T-cell (primary cell): Measurements from ENCODE around the gene STX7. TPM values are rescaled to one million over a fixed set of nuclear protein-coding genes. Genes with fewer than 3 reads are reported as not detected.

Source experiments
- ATAC-seq, 4 experiments: fragments of 200-7000 bp in 3 of 4; fragments of 150-1000 bp in 1 of 4; cut with Tn5 transposase; replicated peaks in 1 of 4; 1 replicate in 3 of 4; 2 replicates in 1 of 4; pipeline ENCODE4 v1.10.0; 2021; ENCODE audit warnings: moderate library complexity in 3 of 4, mild to moderate bottlenecking in 2 of 4, moderate number of reproducible peaks in 1 of 4
- CTCF ChIA-PET, 2 donors: fragments of 300-600 bp; sonication (Branson Sonifier 250); formaldehyde crosslinking; loops; one replicate each; lab custom pipeline; 2022; ENCODE audit warnings: antibody characterized with exemption in 2 of 2; lab: Charles Lee
- POLR2A ChIA-PET, 2 donors: fragments of 300-600 bp; sonication (Branson Sonifier 250); formaldehyde crosslinking; loops; one replicate each; lab custom pipeline; 2022; ENCODE audit warnings: antibody characterized with exemption in 2 of 2; lab: Charles Lee
- DNase-seq, 35 experiments: peaks; one replicate each; pipeline versions ENCODE4 v3.0.0 to v3.0.0-alpha.2; 2013 to 2023
- H3K27ac ChIP-seq: one replicate; pipeline ENCODE4 v1.5.1; 2013; ENCODE audit warnings: low read length
- H3K27me3 ChIP-seq, 2 experiments: replicated peaks in 1 of 2; 1 replicate in 1 of 2; 2 replicates in 1 of 2; pipeline versions ENCODE4 v1.6.1 to v1.7.0; 2013; ENCODE audit warnings: low read length in 1 of 2, mixed read lengths in 1 of 2; ENCODE audit not compliant: control insufficient read depth in 2 of 2, insufficient read depth in 2 of 2; ENCODE audit errors: extremely low read depth in 1 of 2
- H3K36me3 ChIP-seq, 2 donors: 1 replicate in 1 of 2; 2 replicates in 1 of 2; pipeline versions ENCODE4 v1.6.1 to v1.7.0; 2013; ENCODE audit warnings: low read length in 1 of 2; ENCODE audit not compliant: control insufficient read depth in 2 of 2, insufficient read depth in 1 of 2; ENCODE audit errors: extremely low read depth in 1 of 2
- H3K4me1 ChIP-seq, 2 experiments: 1 replicate in 1 of 2; 2 replicates in 1 of 2; pipeline versions ENCODE4 v1.6.1 to v1.7.0; 2013; ENCODE audit warnings: low read length in 2 of 2, mixed read lengths in 1 of 2; ENCODE audit not compliant: insufficient read depth in 2 of 2, control insufficient read depth in 1 of 2; ENCODE audit errors: extremely low read depth in 1 of 2
- H3K4me3 ChIP-seq, 2 donors: 1 replicate in 1 of 2; 2 replicates in 1 of 2; pipeline versions ENCODE4 v1.5.1 to v1.7.0; 2013; ENCODE audit warnings: mild to moderate bottlenecking in 2 of 2, low read length in 1 of 2, moderate library complexity in 1 of 2; ENCODE audit not compliant: control insufficient read depth in 1 of 2; ENCODE audit errors: extremely low read depth in 1 of 2
- H3K9me3 ChIP-seq: 2 replicates; pipeline ENCODE4 v1.7.0; 2013
- H3K27ac Mint-ChIP-seq, 2 donors: one replicate each; pipeline ENCODE4 v1.8.0; 2020 to 2021; ENCODE audit warnings: mild to moderate bottlenecking in 2 of 2, mixed read lengths in 2 of 2
- H3K27me3 Mint-ChIP-seq, 2 donors: one replicate each; pipeline ENCODE4 v1.8.0; 2021 to 2022; ENCODE audit warnings: mixed read lengths in 2 of 2
- H3K36me3 Mint-ChIP-seq: one replicate; pipeline ENCODE4 v1.8.0; 2021; ENCODE audit warnings: mixed read lengths
- H3K4me1 Mint-ChIP-seq, 3 donors: one replicate each; pipeline ENCODE4 v1.8.0; 2020 to 2022; ENCODE audit warnings: mixed read lengths in 3 of 3, mild to moderate bottlenecking in 1 of 3
- H3K4me3 Mint-ChIP-seq, 3 donors: one replicate each; pipeline ENCODE4 v1.8.0; 2020 to 2022; ENCODE audit warnings: mild to moderate bottlenecking in 3 of 3, mixed read lengths in 3 of 3, moderate library complexity in 3 of 3
- H3K9me3 Mint-ChIP-seq, 3 donors: one replicate each; pipeline ENCODE4 v1.8.0; 2020 to 2022; ENCODE audit warnings: mixed read lengths in 3 of 3
- WGBS: methylation state at CpG from one replicate; pipeline ENCODE4 v1.1.5; 2013; ENCODE audit warnings: missing lambda C conversion rate; ENCODE audit not compliant: insufficient coverage; 5-methylcytosine and 5-hydroxymethylcytosine counted together
- total RNA-seq, 35 experiments: library from RNA in 6 of 35; stranded (reverse) in 6 of 35; fragments of 120-200 nt in 1 of 35; gene quantifications; one replicate each; pipeline versions ENCODE4 v1.2.1 to v1.2.4 and lab custom pipeline; 2013 to 2026

The STX7 gene
- total RNA-seq, 5 donors from 2014 or later (not counting 1 experiment from before 2014, with no cell fraction given), result 13.3 to 27.4 (median 20.9) TPM

DNA sequence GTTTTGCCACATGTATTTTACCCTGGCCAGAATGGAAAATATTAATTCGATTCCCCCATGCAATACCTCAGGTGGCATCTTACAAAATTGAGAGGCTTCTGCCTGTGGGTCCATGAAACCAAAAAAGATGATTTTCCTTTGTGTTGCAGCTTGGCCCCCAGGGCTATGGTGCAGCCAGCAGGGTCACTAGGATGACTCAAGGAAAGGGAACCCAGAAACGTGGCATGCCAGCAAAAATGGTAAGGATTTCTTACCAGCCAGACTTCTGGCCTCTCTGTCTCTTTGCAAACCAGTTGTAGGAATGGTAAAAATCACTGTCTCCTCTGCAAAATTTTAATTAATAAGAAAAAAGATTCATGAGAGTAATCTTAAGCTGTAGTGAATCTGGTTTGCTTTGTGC is 13.5 kb upstream of the STX7 start:
- 57% methylated on average over 1 of the region's 2 CpGs for WGBS
- DNase-seq (no peak), ATAC-seq (no peak)
- peaks cover 21 to 44% of the 10 kb centered on the region in 2 donors for H3K27me3 Mint-ChIP-seq
- ChIA-PET CTCF (interaction anchor here in 1 of 2 donors (0.9 kb wide), 1 partner anchor 13 kb away, joined by 4 read pairs; the partner anchor contains the start of gene STX7), POLR2A (no interaction called here)
- no peak overlapping the region for H3K27ac Mint-ChIP-seq
- H3K4me1 ChIP-seq, result no peaks in the 10 kb centered on the region
- H3K9me3 ChIP-seq, result no peaks in the 10 kb centered on the region
- no peak overlapping the region for H3K4me3 ChIP-seq
- H3K27me3 ChIP-seq, result peaks cover 0 to 9% of the 10 kb centered on the region in 2 experiments
- peaks cover 0 to 2% (median 2%) of the 10 kb centered on the region in 3 donors for H3K4me1 Mint-ChIP-seq
- no peak overlapping the region for H3K4me3 Mint-ChIP-seq
- no peak overlapping the region for H3K27ac ChIP-seq
- H3K9me3 Mint-ChIP-seq, result no peaks in the 10 kb centered on the region
- no peaks in the 10 kb centered on the region for H3K36me3 ChIP-seq
- H3K36me3 Mint-ChIP-seq, result no peaks in the 10 kb centered on the region

DNA sequence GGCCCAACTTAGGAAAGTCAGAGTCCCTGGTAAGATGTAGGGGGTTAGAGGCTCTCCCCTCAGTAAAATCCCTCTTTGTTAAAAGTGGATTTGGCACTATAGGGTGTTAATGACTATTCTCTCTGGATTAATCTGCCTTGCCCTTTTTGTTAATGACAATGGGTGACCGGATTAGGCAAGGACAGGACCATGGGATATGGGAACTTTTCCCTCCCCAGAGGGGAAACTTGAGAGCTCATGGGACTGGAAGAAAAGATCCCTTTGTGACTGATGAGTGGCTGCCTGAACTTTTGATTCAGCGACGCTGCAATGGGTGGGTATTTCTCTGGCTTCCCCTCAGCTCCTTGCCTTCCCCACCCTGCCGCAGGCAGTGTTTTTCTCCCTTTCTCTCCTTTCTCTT is 12.9 kb upstream of the STX7 start:
- Mint-ChIP-seq H3K4me1 (peaks cover 0 to 2% (median 2%) of the 10 kb centered on the region in 3 donors), H3K4me3 (no peak overlapping the region), H3K27me3 (peaks cover 21 to 44% of the 10 kb centered on the region in 2 donors), H3K27ac (no peak overlapping the region), H3K36me3 (no peaks in the 10 kb centered on the region), H3K9me3 (no peaks in the 10 kb centered on the region)
- H3K4me1 ChIP-seq, result no peaks in the 10 kb centered on the region
- CTCF ChIA-PET, result no interaction called here
- POLR2A ChIA-PET, result no interaction called here
- no peak overlapping the region for H3K27ac ChIP-seq
- no peak for ATAC-seq
- H3K27me3 ChIP-seq, result peaks cover 0 to 9% of the 10 kb centered on the region in 2 experiments
- H3K36me3 ChIP-seq, result no peaks in the 10 kb centered on the region
- no peaks in the 10 kb centered on the region for H3K9me3 ChIP-seq
- WGBS, result 0% methylated on average over 1 of the region's 4 CpGs
- H3K4me3 ChIP-seq, result no peak overlapping the region
- DNase-seq, result no peak

DNA sequence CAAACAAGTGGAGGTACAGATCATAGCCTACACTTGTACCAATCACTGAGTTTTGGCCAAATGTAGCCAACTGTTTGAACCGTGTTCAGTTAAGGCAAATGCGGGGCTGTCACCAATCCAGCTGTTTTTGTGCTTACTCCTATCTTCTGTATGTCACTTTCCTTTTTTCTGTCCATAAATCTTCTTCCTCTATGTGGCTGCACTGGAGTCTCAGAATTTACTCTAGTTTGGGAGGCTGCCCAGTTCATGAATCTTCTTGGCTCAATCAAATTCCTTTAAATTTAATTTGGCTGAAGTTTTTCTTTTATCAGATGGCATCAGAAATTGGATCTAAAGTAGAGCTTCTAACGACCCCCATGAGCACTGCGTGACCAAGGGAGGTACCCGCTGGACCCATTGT is 11.7 kb upstream of the STX7 start:
- no peak overlapping the region for H3K4me3 Mint-ChIP-seq

DNA sequence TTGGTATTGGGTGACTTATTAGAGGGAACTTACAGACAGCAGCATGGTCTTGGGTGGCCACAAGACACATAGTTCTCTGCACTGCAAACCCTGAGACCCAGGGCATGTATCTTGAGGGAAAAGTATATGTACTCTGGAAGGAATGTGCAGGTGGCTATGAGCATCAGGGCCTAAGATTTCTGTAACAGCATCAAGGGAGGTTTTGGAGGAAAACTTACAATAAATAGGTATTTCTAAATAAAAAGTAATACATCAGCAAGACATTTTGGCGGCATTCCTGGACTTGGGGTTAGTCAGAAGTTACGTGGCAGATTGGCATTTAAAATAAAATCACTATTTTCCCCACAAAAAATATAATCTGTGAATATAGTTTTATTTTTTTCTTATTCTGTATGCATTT is 8.0 kb upstream of the STX7 start:
- CTCF ChIA-PET, result no interaction called here
- H3K36me3 Mint-ChIP-seq, result no peaks in the 10 kb centered on the region

More for the DNA sequence above, 11.7 kb upstream of the STX7 start:
- POLR2A ChIA-PET, result no interaction called here
- CTCF ChIA-PET, result no interaction called here
- 85% methylated on average over 5 of the region's 5 CpGs for WGBS
- Histone ChIP-seq H3K4me3 (no peak overlapping the region), H3K9me3 (no peaks in the 10 kb centered on the region), H3K36me3 (no peaks in the 10 kb centered on the region), H3K27me3 (peaks cover 0 to 5% of the 10 kb centered on the region in 2 experiments), H3K4me1 (no peaks in the 10 kb centered on the region), H3K27ac (no peak overlapping the region)
- H3K9me3 Mint-ChIP-seq, result no peaks in the 10 kb centered on the region
- H3K27ac Mint-ChIP-seq, result no peak overlapping the region
- H3K4me1 Mint-ChIP-seq, result no peaks in the 10 kb centered on the region
- no peaks in the 10 kb centered on the region for H3K36me3 Mint-ChIP-seq
- peaks cover 21 to 44% of the 10 kb centered on the region in 2 donors for H3K27me3 Mint-ChIP-seq
- ATAC-seq, result no peak
- DNase-seq, result no peak

DNA sequence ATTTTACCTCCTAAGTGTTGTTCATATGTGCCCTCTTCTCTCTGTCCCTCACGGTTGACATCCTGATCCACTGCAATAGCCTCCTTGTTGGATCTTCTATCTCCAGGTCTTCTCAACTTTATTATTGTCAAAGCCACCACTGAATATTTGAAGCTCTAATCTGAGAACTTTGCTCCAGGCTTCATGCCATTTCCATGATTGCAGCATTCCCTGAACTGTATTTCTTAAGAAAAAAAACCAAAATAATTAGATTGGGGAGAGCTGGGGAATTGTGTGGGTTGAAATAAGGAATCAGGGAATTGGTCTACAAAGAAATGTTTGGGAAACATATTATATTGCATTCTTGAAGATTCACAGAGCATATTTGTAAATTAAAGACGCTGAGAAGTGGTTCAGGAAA is 2.5 kb upstream of the STX7 start:
- 0% methylated on average over 1 of the region's 2 CpGs for WGBS
- no peaks in the 10 kb centered on the region for H3K36me3 Mint-ChIP-seq
- no peaks in the 10 kb centered on the region for H3K36me3 ChIP-seq
- H3K4me3 ChIP-seq, result no peak overlapping the region
- H3K27ac ChIP-seq, result no peak overlapping the region
- no peaks in the 10 kb centered on the region for H3K9me3 Mint-ChIP-seq
- ATAC-seq (no peak), DNase-seq (no peak)
- ChIA-PET CTCF (interaction anchor here in 1 of 2 donors (1.1 kb wide), 1 partner anchor 8 kb away, joined by 3 read pairs; no protein-coding TSS in a partner anchor), POLR2A (no interaction called here)
- no peaks in the 10 kb centered on the region for H3K9me3 ChIP-seq
- H3K4me3 Mint-ChIP-seq, result no peak overlapping the region
- H3K27me3 Mint-ChIP-seq, result peaks cover 0 to 6% of the 10 kb centered on the region in 2 donors
- H3K27me3 ChIP-seq, result no peaks in the 10 kb centered on the region
- peaks cover 22 to 30% (median 30%) of the 10 kb centered on the region in 3 donors for H3K4me1 Mint-ChIP-seq
- no peak overlapping the region for H3K27ac Mint-ChIP-seq
- peaks cover 4 to 13% of the 10 kb centered on the region in 2 experiments for H3K4me1 ChIP-seq

More for the DNA sequence above, 8.0 kb upstream of the STX7 start:
- Histone ChIP-seq H3K9me3 (no peaks in the 10 kb centered on the region), H3K4me1 (no peaks in the 10 kb centered on the region), H3K27ac (no peak overlapping the region), H3K4me3 (no peak overlapping the region), H3K27me3 (peaks cover 0 to 3% of the 10 kb centered on the region in 2 experiments), H3K36me3 (no peaks in the 10 kb centered on the region)
- H3K27me3 Mint-ChIP-seq, result peaks cover 16 to 34% of the 10 kb centered on the region in 2 donors
- H3K27ac Mint-ChIP-seq, result no peak overlapping the region
- no peak for ATAC-seq
- no peaks in the 10 kb centered on the region for H3K9me3 Mint-ChIP-seq
- no CpG with 5 or more reads among the region's 2 CpGs for WGBS
- no peak overlapping the region for H3K4me3 Mint-ChIP-seq
- no peak for DNase-seq
- H3K4me1 Mint-ChIP-seq, result no peaks in the 10 kb centered on the region
- POLR2A ChIA-PET, result no interaction called here

DNA sequence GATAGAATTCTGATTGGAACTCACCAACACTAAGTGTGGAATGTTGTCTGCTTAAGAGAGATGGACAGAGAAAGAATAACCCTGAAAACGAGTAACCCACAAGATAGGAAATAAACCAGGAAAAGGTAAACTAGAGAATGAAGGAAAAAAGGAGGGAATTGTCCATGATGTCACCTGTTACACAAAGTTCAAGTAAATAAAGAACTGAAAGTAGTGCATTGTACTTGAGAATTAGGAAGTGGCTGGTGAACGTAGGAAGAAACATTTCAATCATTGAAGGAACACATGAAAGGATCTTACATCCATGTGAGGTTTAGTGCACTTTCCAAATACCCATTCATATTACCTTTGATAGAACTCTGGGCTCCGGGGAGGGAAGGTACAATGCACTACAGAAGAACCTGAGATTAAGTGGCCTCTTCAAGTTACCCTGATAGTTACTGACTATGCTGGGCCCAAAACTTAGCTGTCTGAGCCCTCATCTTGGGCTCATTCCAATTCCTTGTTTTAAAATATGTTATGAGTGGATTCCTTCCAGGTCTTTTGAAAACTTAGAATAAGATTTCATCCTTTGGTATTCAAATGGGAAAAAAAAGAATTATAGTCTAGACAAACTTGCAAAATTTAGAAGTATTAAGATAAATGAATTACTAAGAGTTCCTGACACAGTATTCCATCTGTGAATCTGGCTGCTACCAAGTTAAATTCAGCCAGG is 1.1 kb upstream of the STX7 start:
- ATAC-seq (no peak), DNase-seq (no peak)
- ChIA-PET POLR2A (no interaction called here), CTCF (interaction anchor here (1.1 to 1.7 kb wide), 3 partner anchors 15 to 234 kb away, joined by 3 to 10 read pairs (median 7); no protein-coding TSS in a partner anchor)
- 40% methylated on average over 2 of the region's 3 CpGs for WGBS
- Histone ChIP-seq H3K4me3 (no peak overlapping the region), H3K4me1 (peaks cover 4 to 13% of the 10 kb centered on the region in 2 experiments), H3K27me3 (no peaks in the 10 kb centered on the region), H3K9me3 (no peaks in the 10 kb centered on the region), H3K27ac (no peak overlapping the region), H3K36me3 (no peaks in the 10 kb centered on the region)
- Mint-ChIP-seq H3K27ac (peak overlapping the region in 1 of 2 donors; percentile 41), H3K36me3 (no peaks in the 10 kb centered on the region), H3K4me3 (peak overlapping the region; percentile 91 to 97 (median 93)), H3K4me1 (peaks cover 26 to 35% (median 33%) of the 10 kb centered on the region in 3 donors), H3K27me3 (no peaks in the 10 kb centered on the region), H3K9me3 (no peaks in the 10 kb centered on the region)
